ENCODE measurements around the gene PIPOX.

DNA sequence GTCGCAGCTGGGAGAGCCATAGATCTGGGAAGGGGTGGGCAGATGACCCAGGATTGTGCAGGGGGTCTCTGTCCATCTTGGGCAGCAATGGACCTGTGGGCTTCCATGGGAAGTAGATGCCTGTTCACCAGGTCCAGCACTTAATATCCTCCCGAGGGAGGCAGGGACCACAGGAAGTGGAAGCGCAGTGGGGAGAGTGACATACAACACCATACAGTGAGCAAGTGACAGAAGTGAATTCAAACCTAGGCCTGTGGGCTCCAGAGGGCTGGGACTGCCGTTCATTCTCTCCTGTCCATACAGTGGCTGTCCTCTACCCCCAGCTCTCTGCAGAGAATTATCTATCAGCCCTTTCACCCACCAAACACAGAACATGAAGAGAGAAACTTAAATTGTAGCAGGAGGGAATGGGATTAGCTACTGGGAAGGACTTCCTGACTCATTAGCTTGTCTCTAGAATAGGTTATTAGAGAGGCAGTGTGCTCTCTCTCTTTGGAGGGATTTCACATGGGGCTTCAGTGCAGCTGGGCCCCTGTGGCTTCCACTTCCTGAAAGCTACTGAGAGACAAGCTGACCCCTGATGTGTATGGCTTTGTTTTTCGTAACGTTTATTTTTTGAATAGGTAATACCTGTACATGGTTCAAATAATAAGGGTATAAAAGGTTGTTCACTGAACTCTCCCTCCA lies 24.0 kb upstream of the PIPOX start:
- TF ChIP-seq, protein P1, sequence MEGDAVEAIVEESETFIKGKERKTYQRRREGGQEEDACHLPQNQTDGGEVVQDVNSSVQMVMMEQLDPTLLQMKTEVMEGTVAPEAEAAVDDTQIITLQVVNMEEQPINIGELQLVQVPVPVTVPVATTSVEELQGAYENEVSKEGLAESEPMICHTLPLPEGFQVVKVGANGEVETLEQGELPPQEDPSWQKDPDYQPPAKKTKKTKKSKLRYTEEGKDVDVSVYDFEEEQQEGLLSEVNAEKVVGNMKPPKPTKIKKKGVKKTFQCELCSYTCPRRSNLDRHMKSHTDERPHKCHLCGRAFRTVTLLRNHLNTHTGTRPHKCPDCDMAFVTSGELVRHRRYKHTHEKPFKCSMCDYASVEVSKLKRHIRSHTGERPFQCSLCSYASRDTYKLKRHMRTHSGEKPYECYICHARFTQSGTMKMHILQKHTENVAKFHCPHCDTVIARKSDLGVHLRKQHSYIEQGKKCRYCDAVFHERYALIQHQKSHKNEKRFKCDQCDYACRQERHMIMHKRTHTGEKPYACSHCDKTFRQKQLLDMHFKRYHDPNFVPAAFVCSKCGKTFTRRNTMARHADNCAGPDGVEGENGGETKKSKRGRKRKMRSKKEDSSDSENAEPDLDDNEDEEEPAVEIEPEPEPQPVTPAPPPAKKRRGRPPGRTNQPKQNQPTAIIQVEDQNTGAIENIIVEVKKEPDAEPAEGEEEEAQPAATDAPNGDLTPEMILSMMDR (IDR thresholded peaks at IDR 0.05): no peak
- TF ChIP-seq POLR2A (IDR thresholded peaks at IDR 0.05): no peak
